Mesenchymal stem cell (in vitro differentiated cells and primary cell): ENCODE measurements around the gene MTHFD2L.
"Not testable (repeated sequence)": the region's sequence is repeated elsewhere in the genome, so short reads cannot be mapped to it uniquely, and the experiment has no call there.

Experiments
- DNase-seq: peaks from one replicate; pipeline ENCODE4 v3.0.0-alpha.2; 2013
- H2AFZ ChIP-seq: one replicate; pipeline ENCODE4 v1.6.1; 2013; ENCODE audit warnings: low read depth, mild to moderate bottlenecking, control low read depth, inconsistent platforms, low read length, moderate library complexity
- H2AK5ac ChIP-seq: 2 replicates; pipeline ENCODE4 v1.6.1; 2013; ENCODE audit warnings: low read length, moderate library complexity, mild to moderate bottlenecking, inconsistent platforms; ENCODE audit not compliant: severe bottlenecking
- H2BK120ac ChIP-seq: one replicate; pipeline ENCODE4 v1.6.1; 2013; ENCODE audit warnings: low read depth, mild to moderate bottlenecking, inconsistent platforms, low read length, moderate library complexity
- H2BK12ac ChIP-seq, 2 experiments: one replicate each; pipeline ENCODE4 v1.6.1; 2013; ENCODE audit warnings: inconsistent platforms in 2 of 2, low read length in 2 of 2, mild to moderate bottlenecking in 2 of 2, moderate library complexity in 2 of 2, control low read depth in 1 of 2
- H2BK15ac ChIP-seq: one replicate; pipeline ENCODE4 v1.6.1; 2013; ENCODE audit warnings: mild to moderate bottlenecking, low read depth, inconsistent platforms; ENCODE audit not compliant: poor library complexity, severe bottlenecking
- H2BK5ac ChIP-seq: 2 replicates; pipeline ENCODE4 v1.6.1; 2013; ENCODE audit warnings: low read depth, mild to moderate bottlenecking, low read length, control low read depth, inconsistent platforms; ENCODE audit not compliant: poor library complexity, severe bottlenecking
- H3K14ac ChIP-seq, 2 experiments: one replicate each; pipeline ENCODE4 v1.6.1; 2013; ENCODE audit warnings: inconsistent platforms in 2 of 2, low read length in 2 of 2, control low read depth in 1 of 2, mild to moderate bottlenecking in 1 of 2, moderate library complexity in 1 of 2
- H3K18ac ChIP-seq, 2 experiments: one replicate each; pipeline ENCODE4 v1.6.1; 2013; ENCODE audit warnings: inconsistent platforms in 2 of 2, low read length in 2 of 2, control low read depth in 1 of 2, low read depth in 1 of 2, mild to moderate bottlenecking in 1 of 2
- H3K23ac ChIP-seq, 2 experiments: one replicate each; pipeline ENCODE4 v1.6.1; 2013; ENCODE audit warnings: inconsistent platforms in 2 of 2, low read length in 2 of 2, mild to moderate bottlenecking in 2 of 2, moderate library complexity in 2 of 2, control low read depth in 1 of 2
- H3K27ac ChIP-seq: 2 replicates; pipeline ENCODE4 v1.5.1; 2013; ENCODE audit warnings: mild to moderate bottlenecking, moderate library complexity, low read length, control low read depth, inconsistent platforms; ENCODE audit not compliant: poor library complexity, severe bottlenecking
- H3K27me3 ChIP-seq, 2 experiments: 2 replicates each; pipeline versions ENCODE4 v1.6.1 to v1.7.0; 2013; ENCODE audit warnings: low read length in 2 of 2, mild to moderate bottlenecking in 2 of 2, moderate library complexity in 2 of 2, control low read depth in 1 of 2, inconsistent platforms in 1 of 2; ENCODE audit not compliant: control insufficient read depth in 1 of 2, insufficient read depth in 1 of 2
- H3K36me3 ChIP-seq, 2 experiments: 2 replicates each; pipeline versions ENCODE4 v1.6.1 to v1.7.0; 2013; ENCODE audit warnings: low read length in 2 of 2, control low read depth in 1 of 2, inconsistent platforms in 1 of 2, low read depth in 1 of 2, mild to moderate bottlenecking in 1 of 2; ENCODE audit not compliant: insufficient read depth in 2 of 2, control insufficient read depth in 1 of 2
- H3K4ac ChIP-seq, 2 experiments: one replicate each; pipeline ENCODE4 v1.6.1; 2013; ENCODE audit warnings: inconsistent platforms in 2 of 2, low read length in 2 of 2, mild to moderate bottlenecking in 2 of 2, moderate library complexity in 2 of 2, control low read depth in 1 of 2, low read depth in 1 of 2
- H3K4me1 ChIP-seq: 2 replicates; pipeline ENCODE4 v1.6.1; 2013; ENCODE audit warnings: low read depth, low read length, control low read depth; ENCODE audit not compliant: control insufficient read depth, insufficient read depth
- H3K4me2 ChIP-seq: 2 replicates; pipeline ENCODE4 v1.6.1; 2013; ENCODE audit warnings: low read length, mild to moderate bottlenecking, inconsistent platforms; ENCODE audit not compliant: poor library complexity, severe bottlenecking
- H3K4me3 ChIP-seq, 2 experiments: 2 replicates each; pipeline versions ENCODE4 v1.5.1 to v1.7.0; 2013; ENCODE audit warnings: low read length in 2 of 2, mild to moderate bottlenecking in 2 of 2, control low read depth in 1 of 2, low read depth in 1 of 2; ENCODE audit not compliant: insufficient read depth in 1 of 2
- H3K79me1 ChIP-seq: replicated peaks from 2 replicates; pipeline ENCODE4 v1.6.1; 2013; ENCODE audit warnings: mild to moderate bottlenecking, control low read depth, low read length, inconsistent platforms; ENCODE audit not compliant: poor library complexity, severe bottlenecking
- H3K9ac ChIP-seq: 2 replicates; pipeline ENCODE4 v1.7.0; 2013; ENCODE audit warnings: mild to moderate bottlenecking, low read length, moderate library complexity
- H3K9me3 ChIP-seq: 2 replicates; pipeline ENCODE4 v1.7.0; 2013; ENCODE audit warnings: mild to moderate bottlenecking, low read length; ENCODE audit not compliant: control insufficient read depth
- H4K8ac ChIP-seq: one replicate; pipeline ENCODE4 v1.6.1; 2013; ENCODE audit warnings: inconsistent platforms, mild to moderate bottlenecking, low read length, moderate library complexity
- H4K91ac ChIP-seq: one replicate; pipeline ENCODE4 v1.6.1; 2013; ENCODE audit warnings: mild to moderate bottlenecking, low read length, inconsistent platforms
- WGBS: methylation state at CpG from one replicate; pipeline ENCODE4 v1.1.7; 2013; ENCODE audit warnings: mixed read lengths; 5-methylcytosine and 5-hydroxymethylcytosine counted together

MTHFD2L gene

DNA sequence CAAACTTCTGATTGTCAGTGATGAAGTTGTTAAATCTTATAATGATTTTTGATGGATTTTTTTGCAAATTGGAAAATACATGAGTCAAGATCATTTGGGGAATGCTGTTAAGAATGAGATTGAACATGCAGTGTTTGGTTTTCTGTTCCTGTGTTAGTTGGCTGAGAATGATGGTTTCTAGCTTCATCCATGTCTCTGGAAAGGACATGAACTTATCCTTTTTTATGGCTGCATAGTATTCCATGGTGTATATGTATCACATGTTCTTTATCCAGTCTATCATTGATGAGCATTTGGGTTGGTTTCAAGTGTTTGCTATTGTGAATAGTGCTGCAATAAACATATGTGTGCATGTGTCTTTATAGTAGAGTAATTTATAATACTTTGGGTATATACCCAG is 182.5 kb downstream of the MTHFD2L start:
- H3K23ac ChIP-seq, H2BK120ac ChIP-seq, H4K8ac ChIP-seq, H3K79me1 ChIP-seq, H2BK15ac ChIP-seq, H3K27me3 ChIP-seq, H3K4me1 ChIP-seq, H4K91ac ChIP-seq, H3K18ac ChIP-seq, H3K36me3 ChIP-seq, H3K14ac ChIP-seq, H2AFZ ChIP-seq, H2BK5ac ChIP-seq, DNase-seq, H3K27ac ChIP-seq, H2BK12ac ChIP-seq, H3K4me2 ChIP-seq, H2AK5ac ChIP-seq, H3K4me3 ChIP-seq, H3K9ac ChIP-seq, H3K4ac ChIP-seq: not testable (repeated sequence)
- peaks cover 13% of the 10 kb centered on the region for H3K9me3 ChIP-seq

DNA sequence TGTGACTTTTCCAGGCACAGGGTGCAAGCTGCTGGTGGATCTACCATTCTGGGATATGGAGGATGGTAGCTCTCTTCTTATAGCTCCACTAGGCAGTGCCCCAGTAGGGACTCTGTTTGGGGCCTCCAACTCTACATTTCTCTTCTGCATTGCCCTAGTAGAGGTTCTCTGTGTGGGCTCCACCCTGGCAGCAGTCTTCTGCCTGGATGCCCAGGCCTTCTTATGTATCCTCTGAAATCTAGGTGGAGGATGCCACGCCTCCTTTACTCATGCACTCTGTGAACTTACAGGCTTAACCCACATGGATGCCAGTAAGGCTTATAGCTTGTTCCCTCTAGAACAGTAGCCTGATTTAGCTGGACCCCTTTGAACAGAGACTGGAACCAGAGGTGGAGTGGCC is 186.1 kb downstream of the MTHFD2L start:
- Histone ChIP-seq H2BK5ac (no peak overlapping the region), H3K14ac (no peak overlapping the region), H4K91ac (no peak overlapping the region), H3K23ac (no peak overlapping the region), H3K9me3 (peaks cover 13% of the 10 kb centered on the region), H3K4me2 (no peak overlapping the region), H4K8ac (no peak overlapping the region), H2AK5ac (no peak overlapping the region), H3K4me3 (no peak overlapping the region), H3K18ac (no peak overlapping the region), H2BK12ac (no peak overlapping the region), H3K9ac (no peak overlapping the region), H3K27ac (no peak overlapping the region), H3K79me1 (no peaks in the 10 kb centered on the region), H2AFZ (no peak overlapping the region), H2BK120ac (no peak overlapping the region), H3K4ac (no peak overlapping the region), H3K27me3 (no peaks in the 10 kb centered on the region), H2BK15ac (no peak overlapping the region), H3K4me1 (no peaks in the 10 kb centered on the region), H3K36me3 (no peaks in the 10 kb centered on the region)
- DNase-seq, result no peak
- 67% methylated on average over 1 of the region's 1 CpG for WGBS
